ENCODE data around the gene ANKRD33B.
"Not testable (repeated sequence)": the region's sequence is repeated elsewhere in the genome, so short reads cannot be mapped to it uniquely, and the experiment has no call there.

Gene ANKRD33B

GRCh38 chr5:10635257-10635866, 71.5 kb downstream of the ANKRD33B start:
- TF ChIP-seq ZNF274 (IDR thresholded peaks at IDR 0.05; ENCODE audit: low read depth, low read length) (no peak), YY1 (IDR thresholded peaks at IDR 0.05; ENCODE audit: insufficient read depth, insufficient read length) (no peak), SUZ12 (IDR thresholded peaks at IDR 0.05; ENCODE audit: extremely low read depth, insufficient read depth, insufficient read length) (no peak)
- Histone ChIP-seq H3K4me1 (ENCODE audit: insufficient read depth, insufficient read length) (peaks cover 19% of the 10 kb centered on the region), H3K9ac (ENCODE audit: insufficient read length, low read depth) (no peak overlapping the region), H3K36me3 (ENCODE audit: insufficient read depth, insufficient read length, low read length) (peaks cover 5% of the 10 kb centered on the region), H3K4me3 (ENCODE audit: insufficient read length, low read depth) (no peak overlapping the region), H3K27me3 (ENCODE audit: insufficient read depth, insufficient read length) (no peaks in the 10 kb centered on the region), H3K9me3 (ENCODE audit: insufficient read depth, low read length) (no peaks in the 10 kb centered on the region)
- DNase-seq (ENCODE audit: low read depth, low spot score) = no peak

- Histone ChIP-seq H3K36me3 (ENCODE audit: insufficient read depth, insufficient read length, low read length) (peaks cover 7% of the 10 kb centered on the region), H3K27me3 (ENCODE audit: insufficient read depth, insufficient read length) (no peaks in the 10 kb centered on the region), H3K9me3 (ENCODE audit: insufficient read depth, low read length) (no peaks in the 10 kb centered on the region), H3K4me1 (ENCODE audit: insufficient read depth, insufficient read length) (peaks cover 19% of the 10 kb centered on the region), H3K4me3 (ENCODE audit: insufficient read length, low read depth) (no peak overlapping the region), H3K9ac (ENCODE audit: insufficient read length, low read depth) (no peak overlapping the region)
- no peak for DNase-seq (ENCODE audit: low read depth, low spot score)
- TF ChIP-seq ZNF274 (IDR thresholded peaks at IDR 0.05; ENCODE audit: low read depth, low read length) (no peak), YY1 (IDR thresholded peaks at IDR 0.05; ENCODE audit: insufficient read depth, insufficient read length) (no peak), SUZ12 (IDR thresholded peaks at IDR 0.05; ENCODE audit: extremely low read depth, insufficient read depth, insufficient read length) (no peak)
These were observed 72.0 kb downstream of the ANKRD33B start for GRCh38 chr5:10635867-10636350.

- H3K4me1 ChIP-seq (ENCODE audit: insufficient read depth, insufficient read length) = peaks cover 18% of the 10 kb centered on the region
- no peaks in the 10 kb centered on the region for H3K27me3 ChIP-seq (ENCODE audit: insufficient read depth, insufficient read length)
- no peak overlapping the region for H3K4me3 ChIP-seq (ENCODE audit: insufficient read length, low read depth)
- H3K9me3 ChIP-seq (ENCODE audit: insufficient read depth, low read length) = no peaks in the 10 kb centered on the region
- no peak overlapping the region for H3K9ac ChIP-seq (ENCODE audit: insufficient read length, low read depth)
- no peak for TF ChIP-seq ZNF274 (IDR thresholded peaks at IDR 0.05; ENCODE audit: low read depth, low read length)
- no peak for TF ChIP-seq SUZ12 (IDR thresholded peaks at IDR 0.05; ENCODE audit: extremely low read depth, insufficient read depth, insufficient read length)
- no peak for TF ChIP-seq YY1 (IDR thresholded peaks at IDR 0.05; ENCODE audit: insufficient read depth, insufficient read length)
- peaks cover 11% of the 10 kb centered on the region for H3K36me3 ChIP-seq (ENCODE audit: insufficient read depth, insufficient read length, low read length)
- no peak for DNase-seq (ENCODE audit: low read depth, low spot score)
These were observed 72.7 kb downstream of the ANKRD33B start for GRCh38 chr5:10636363-10637142.

DNA sequence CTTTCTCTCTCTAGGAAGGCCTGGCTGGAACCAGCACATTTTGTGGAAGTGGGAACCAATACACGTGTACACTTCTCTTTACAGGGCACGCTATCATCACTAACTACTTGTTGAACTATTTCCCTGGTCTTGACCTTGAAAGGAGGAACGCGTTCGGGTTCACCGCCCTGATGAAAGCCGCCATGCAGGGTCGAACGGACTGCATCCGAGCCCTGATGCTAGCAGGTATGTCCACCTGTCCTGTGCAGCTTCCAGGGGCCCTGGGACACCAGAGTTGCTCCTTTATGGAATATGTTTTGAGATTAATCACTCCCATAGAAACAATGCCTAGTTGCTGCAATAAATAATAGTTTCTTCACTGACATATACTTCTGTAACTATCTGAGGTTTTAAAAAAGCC, 74.1 kb downstream of the ANKRD33B start:
- peaks cover 15% of the 10 kb centered on the region for H3K4me1 ChIP-seq (ENCODE audit: insufficient read depth, insufficient read length)
- no peaks in the 10 kb centered on the region for H3K9me3 ChIP-seq (ENCODE audit: insufficient read depth, low read length)
- H3K4me3 ChIP-seq (ENCODE audit: insufficient read length, low read depth) = no peak overlapping the region
- TF ChIP-seq SUZ12 (IDR thresholded peaks at IDR 0.05; ENCODE audit: extremely low read depth, insufficient read depth, insufficient read length) (no peak), ZNF274 (IDR thresholded peaks at IDR 0.05; ENCODE audit: low read depth, low read length) (no peak), YY1 (IDR thresholded peaks at IDR 0.05; ENCODE audit: insufficient read depth, insufficient read length) (no peak)
- DNase-seq (ENCODE audit: low read depth, low spot score) = no peak
- H3K27me3 ChIP-seq (ENCODE audit: insufficient read depth, insufficient read length) = no peaks in the 10 kb centered on the region
- H3K9ac ChIP-seq (ENCODE audit: insufficient read length, low read depth) = peak overlapping the region; percentile 32
- H3K36me3 ChIP-seq (ENCODE audit: insufficient read depth, insufficient read length, low read length) = peaks cover 14% of the 10 kb centered on the region

- not testable (repeated sequence) for H3K9me3 ChIP-seq (ENCODE audit: insufficient read depth, low read length); H3K9ac ChIP-seq (ENCODE audit: insufficient read length, low read depth); H3K27me3 ChIP-seq (ENCODE audit: insufficient read depth, insufficient read length); H3K4me3 ChIP-seq (ENCODE audit: insufficient read length, low read depth); DNase-seq (ENCODE audit: low read depth, low spot score)
- Histone ChIP-seq H3K36me3 (ENCODE audit: insufficient read depth, insufficient read length, low read length) (peaks cover 14% of the 10 kb centered on the region), H3K4me1 (ENCODE audit: insufficient read depth, insufficient read length) (peaks cover 15% of the 10 kb centered on the region)
These were observed 74.9 kb downstream of the ANKRD33B start for GRCh38 chr5:10638723-10639122.

DNA sequence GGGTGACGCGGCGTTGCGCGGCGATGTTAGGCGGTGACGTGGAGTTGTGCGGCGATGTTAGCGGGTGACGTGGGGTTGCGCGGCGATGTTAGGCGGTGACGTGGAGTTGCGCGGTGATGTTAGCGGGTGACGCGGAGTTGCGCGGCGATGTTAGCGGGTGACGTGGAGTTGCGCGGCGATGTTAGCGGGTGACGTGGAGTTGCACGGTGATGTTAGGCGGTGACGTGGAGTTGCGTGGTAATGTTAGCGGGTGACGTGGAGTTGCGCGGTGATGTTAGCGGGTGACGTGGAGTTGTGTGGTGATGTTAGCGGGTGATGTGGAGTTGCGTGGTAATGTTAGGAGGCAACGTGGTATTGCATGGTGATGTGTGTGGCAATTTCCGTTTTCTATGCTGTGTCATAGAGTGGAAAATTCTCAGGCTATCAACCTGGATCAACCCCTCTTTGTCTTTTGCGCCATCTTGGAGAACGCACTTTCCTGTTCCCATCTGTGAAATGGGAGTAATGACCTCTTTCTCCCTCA, 76.0 kb downstream of the ANKRD33B start:
- Histone ChIP-seq H3K9ac (ENCODE audit: insufficient read length, low read depth) (no peak overlapping the region), H3K27me3 (ENCODE audit: insufficient read depth, insufficient read length) (no peaks in the 10 kb centered on the region), H3K36me3 (ENCODE audit: insufficient read depth, insufficient read length, low read length) (peaks cover 14% of the 10 kb centered on the region), H3K4me1 (ENCODE audit: insufficient read depth, insufficient read length) (peaks cover 15% of the 10 kb centered on the region), H3K9me3 (ENCODE audit: insufficient read depth, low read length) (no peaks in the 10 kb centered on the region), H3K4me3 (ENCODE audit: insufficient read length, low read depth) (no peak overlapping the region)
- no peak for DNase-seq (ENCODE audit: low read depth, low spot score)
- TF ChIP-seq ZNF274 (IDR thresholded peaks at IDR 0.05; ENCODE audit: low read depth, low read length) = no peak
- no peak for TF ChIP-seq SUZ12 (IDR thresholded peaks at IDR 0.05; ENCODE audit: extremely low read depth, insufficient read depth, insufficient read length)
- TF ChIP-seq YY1 (IDR thresholded peaks at IDR 0.05; ENCODE audit: insufficient read depth, insufficient read length) = no peak

GRCh38 chr5:10642367-10642766, 78.5 kb downstream of the ANKRD33B start:
- Histone ChIP-seq H3K4me1 (ENCODE audit: insufficient read depth, insufficient read length) (peaks cover 4% of the 10 kb centered on the region), H3K9ac (ENCODE audit: insufficient read length, low read depth) (no peak overlapping the region), H3K9me3 (ENCODE audit: insufficient read depth, low read length) (no peaks in the 10 kb centered on the region), H3K36me3 (ENCODE audit: insufficient read depth, insufficient read length, low read length) (peaks cover 22% of the 10 kb centered on the region), H3K4me3 (ENCODE audit: insufficient read length, low read depth) (no peak overlapping the region), H3K27me3 (ENCODE audit: insufficient read depth, insufficient read length) (no peaks in the 10 kb centered on the region)
- DNase-seq (ENCODE audit: low read depth, low spot score) = no peak
- TF ChIP-seq ZNF274 (IDR thresholded peaks at IDR 0.05; ENCODE audit: low read depth, low read length) = no peak
- TF ChIP-seq YY1 (IDR thresholded peaks at IDR 0.05; ENCODE audit: insufficient read depth, insufficient read length) = no peak
- TF ChIP-seq SUZ12 (IDR thresholded peaks at IDR 0.05; ENCODE audit: extremely low read depth, insufficient read depth, insufficient read length) = no peak

All from NT2/D1 (cell line).